HepG2 (cell line): ENCODE measurements around the gene OCSTAMP. TPM values are rescaled to one million over a fixed set of nuclear protein-coding genes. Genes with fewer than 3 reads are reported as not detected.

Source experiments
- ATRX ChIP-seq: sonication (generic); formaldehyde crosslinking; IDR thresholded peaks from 2 replicates; pipeline ENCODE4 v1.4.0; 2020; ENCODE audit warnings: missing genetic modification reagents, borderline replicate concordance
- CAMTA2 ChIP-seq: sonication (generic); formaldehyde crosslinking; IDR thresholded peaks from 2 replicates; pipeline ENCODE4 v1.4.0; 2020; ENCODE audit warnings: mild to moderate bottlenecking, missing genetic modification reagents, borderline replicate concordance
- HDAC6 ChIP-seq: fragments of 200-600 bp; sonication (generic); IDR thresholded peaks from 2 replicates; pipeline ENCODE4 v1.7.0; 2017; ENCODE audit warnings: mild to moderate bottlenecking, antibody characterized with exemption, low read length, low read depth
- HMG20A ChIP-seq: IDR thresholded peaks from 2 replicates; pipeline ENCODE4 v1.6.1; 2016; ENCODE audit warnings: borderline replicate concordance
- IRX3 ChIP-seq: sonication (generic); formaldehyde crosslinking; IDR thresholded peaks from 2 replicates; pipeline ENCODE4 v1.8.1; 2023; ENCODE audit warnings: mild to moderate bottlenecking, low read depth, missing genetic modification reagents, borderline replicate concordance
- NFE2 ChIP-seq: sonication (generic); formaldehyde crosslinking; IDR thresholded peaks from 2 replicates; pipeline ENCODE4 v1.4.0; 2020; ENCODE audit warnings: missing genetic modification reagents
- PHF20 ChIP-seq: sonication (generic); formaldehyde crosslinking; IDR thresholded peaks from 2 replicates; pipeline ENCODE4 v1.5.0; 2020; ENCODE audit warnings: mild to moderate bottlenecking, missing genetic modification reagents
- PITX1 ChIP-seq: sonication (generic); formaldehyde crosslinking; IDR thresholded peaks from 2 replicates; pipeline ENCODE4 v1.5.1; 2020; ENCODE audit warnings: mild to moderate bottlenecking, missing genetic modification reagents
- SETDB1 ChIP-seq: sonication (generic); formaldehyde crosslinking; IDR thresholded peaks from 2 replicates; pipeline ENCODE4 v1.5.1; 2020; ENCODE audit warnings: missing genetic modification reagents, mild to moderate bottlenecking, borderline replicate concordance
- TEAD3 ChIP-seq: optimal IDR thresholded peaks from 2 replicates; pipeline ENCODE3; 2016; ENCODE audit warnings: borderline replicate concordance
- ZKSCAN5 ChIP-seq: sonication (generic); formaldehyde crosslinking; IDR thresholded peaks from 2 replicates; pipeline ENCODE4 v1.5.1; 2020; ENCODE audit warnings: mild to moderate bottlenecking, missing genetic modification reagents
- ZMYM4 ChIP-seq: sonication (generic); formaldehyde crosslinking; IDR thresholded peaks from 2 replicates; pipeline ENCODE4 v1.8.1; 2023; ENCODE audit warnings: mild to moderate bottlenecking, missing genetic modification reagents
- ZNF235 ChIP-seq: sonication (generic); formaldehyde crosslinking; IDR thresholded peaks from 2 replicates; pipeline ENCODE4 v1.8.1; 2023; ENCODE audit warnings: mild to moderate bottlenecking, missing genetic modification reagents, borderline replicate concordance
- ZNF335 ChIP-seq: sonication (generic); formaldehyde crosslinking; IDR thresholded peaks from 2 replicates; pipeline ENCODE4 v1.4.0; 2020; ENCODE audit warnings: missing genetic modification reagents
- ZNF501 ChIP-seq: sonication (generic); formaldehyde crosslinking; IDR thresholded peaks from 2 replicates; pipeline ENCODE4 v1.5.1; 2020; ENCODE audit warnings: mild to moderate bottlenecking, moderate library complexity, missing genetic modification reagents
- ZNF547 ChIP-seq: sonication (generic); formaldehyde crosslinking; IDR thresholded peaks from 2 replicates; pipeline ENCODE4 v1.5.1; 2020; ENCODE audit warnings: mild to moderate bottlenecking, missing genetic modification reagents
- ZNF737 ChIP-seq: sonication (generic); formaldehyde crosslinking; IDR thresholded peaks from 2 replicates; pipeline ENCODE4 v1.5.0; 2020; ENCODE audit warnings: missing genetic modification reagents, mild to moderate bottlenecking, borderline replicate concordance
- ZNF768 ChIP-seq: sonication (generic); formaldehyde crosslinking; IDR thresholded peaks from 2 replicates; pipeline ENCODE4 v1.4.0; 2020; ENCODE audit warnings: missing genetic modification reagents
- polyA plus RNA-seq, 8 experiments: library from polyadenylated mRNA; depleted of rRNA in 3 of 8; stranded (reverse) in 7 of 8; unstranded in 1 of 8; fragments of >200 nt; fragmentation: Illumina TruSeq in 4 of 8; extraction: Trizol in 4 of 8; gene quantifications; 2 replicates each; pipeline versions ENCODE4 v1.2.1 to v1.2.3, GENCODE V29; 2011 to 2016; ENCODE audit warnings: low read depth in 4 of 8, missing spikeins in 1 of 8, mixed read lengths in 1 of 8; ENCODE audit not compliant: insufficient read depth in 1 of 8
- total RNA-seq, 5 experiments: library from RNA; depleted of rRNA; stranded (reverse); fragments of >200 nt; fragmentation: Illumina TruSeq; extraction: Trizol; gene quantifications; 2 replicates each; pipeline ENCODE4 v1.2.3, GENCODE V29; 2016; ENCODE audit warnings: low read depth in 1 of 5
- TF ChIP-seq, protein P1 (sequence below), 2 experiments: IDR thresholded peaks; 2 replicates each; pipeline ENCODE4 v1.6.1; 2011 to 2012; ENCODE audit warnings: low read length in 2 of 2, borderline replicate concordance in 1 of 2, low read depth in 1 of 2, mild to moderate bottlenecking in 1 of 2, moderate library complexity in 1 of 2
- TF ChIP-seq, protein P2 (sequence below): sonication (generic); formaldehyde crosslinking; IDR thresholded peaks from 2 replicates; pipeline ENCODE4 v1.5.0; 2020; ENCODE audit warnings: mild to moderate bottlenecking, missing genetic modification reagents
- TF ChIP-seq, protein P3 (sequence below): sonication (generic); formaldehyde crosslinking; IDR thresholded peaks from 2 replicates; pipeline ENCODE4 v1.8.0; 2022; ENCODE audit warnings: missing genetic modification reagents, mild to moderate bottlenecking, borderline replicate concordance
- TF ChIP-seq, protein P4 (sequence below): sonication (generic); formaldehyde crosslinking; IDR thresholded peaks from 2 replicates; pipeline ENCODE4 v1.8.0; 2022; ENCODE audit warnings: missing genetic modification reagents, low read depth, mild to moderate bottlenecking, borderline replicate concordance

Gene OCSTAMP
- total and polyA plus RNA-seq, 2 of the 13 experiments (the other 11 are each of a cell fraction or from before 2014, with no cell fraction given) = not detected

DNA sequence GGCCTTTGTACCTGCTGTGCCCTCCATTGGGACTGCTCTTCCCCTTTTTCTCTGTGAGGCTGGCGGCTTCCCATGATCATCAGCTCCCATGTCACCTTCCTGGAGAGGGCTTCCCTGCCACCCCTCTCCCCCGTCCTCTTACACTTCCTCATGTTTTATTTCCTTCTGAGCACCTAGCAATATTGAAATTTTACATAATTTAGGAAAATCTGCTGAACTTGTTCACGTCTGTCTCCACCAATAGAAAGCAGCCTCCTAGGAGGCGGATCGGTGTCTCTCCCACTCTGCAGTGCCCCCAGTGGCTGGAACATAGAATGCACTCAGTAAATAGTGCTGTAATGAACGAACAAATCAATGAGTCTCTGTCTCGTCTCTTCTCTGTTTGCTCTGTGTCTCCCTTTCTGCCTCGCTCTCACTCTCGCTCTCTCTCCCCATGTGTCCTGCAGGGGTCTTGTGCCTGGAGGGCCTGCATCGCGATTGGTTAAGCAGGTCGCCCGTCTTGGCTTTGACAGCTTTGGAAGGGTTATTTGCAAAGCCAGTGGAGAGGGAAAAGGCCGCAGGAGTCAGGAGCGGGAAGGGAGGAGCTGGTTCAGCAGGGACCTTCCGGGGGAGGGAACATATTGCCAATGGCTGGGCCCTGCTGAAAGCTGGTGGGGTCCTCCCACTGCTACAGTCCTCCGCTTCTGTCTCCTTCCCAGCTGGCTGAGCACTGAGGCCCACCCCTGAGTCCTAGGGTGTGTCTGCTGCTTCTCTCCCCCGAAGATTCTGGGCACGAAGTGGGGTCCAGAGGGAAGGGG lies 12.1 kb upstream of the OCSTAMP start (continued):
- TF ChIP-seq, protein P1, sequence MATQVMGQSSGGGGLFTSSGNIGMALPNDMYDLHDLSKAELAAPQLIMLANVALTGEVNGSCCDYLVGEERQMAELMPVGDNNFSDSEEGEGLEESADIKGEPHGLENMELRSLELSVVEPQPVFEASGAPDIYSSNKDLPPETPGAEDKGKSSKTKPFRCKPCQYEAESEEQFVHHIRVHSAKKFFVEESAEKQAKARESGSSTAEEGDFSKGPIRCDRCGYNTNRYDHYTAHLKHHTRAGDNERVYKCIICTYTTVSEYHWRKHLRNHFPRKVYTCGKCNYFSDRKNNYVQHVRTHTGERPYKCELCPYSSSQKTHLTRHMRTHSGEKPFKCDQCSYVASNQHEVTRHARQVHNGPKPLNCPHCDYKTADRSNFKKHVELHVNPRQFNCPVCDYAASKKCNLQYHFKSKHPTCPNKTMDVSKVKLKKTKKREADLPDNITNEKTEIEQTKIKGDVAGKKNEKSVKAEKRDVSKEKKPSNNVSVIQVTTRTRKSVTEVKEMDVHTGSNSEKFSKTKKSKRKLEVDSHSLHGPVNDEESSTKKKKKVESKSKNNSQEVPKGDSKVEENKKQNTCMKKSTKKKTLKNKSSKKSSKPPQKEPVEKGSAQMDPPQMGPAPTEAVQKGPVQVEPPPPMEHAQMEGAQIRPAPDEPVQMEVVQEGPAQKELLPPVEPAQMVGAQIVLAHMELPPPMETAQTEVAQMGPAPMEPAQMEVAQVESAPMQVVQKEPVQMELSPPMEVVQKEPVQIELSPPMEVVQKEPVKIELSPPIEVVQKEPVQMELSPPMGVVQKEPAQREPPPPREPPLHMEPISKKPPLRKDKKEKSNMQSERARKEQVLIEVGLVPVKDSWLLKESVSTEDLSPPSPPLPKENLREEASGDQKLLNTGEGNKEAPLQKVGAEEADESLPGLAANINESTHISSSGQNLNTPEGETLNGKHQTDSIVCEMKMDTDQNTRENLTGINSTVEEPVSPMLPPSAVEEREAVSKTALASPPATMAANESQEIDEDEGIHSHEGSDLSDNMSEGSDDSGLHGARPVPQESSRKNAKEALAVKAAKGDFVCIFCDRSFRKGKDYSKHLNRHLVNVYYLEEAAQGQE (IDR thresholded peaks at IDR 0.05; ENCODE audit: borderline replicate concordance in 1 of 2, low read depth in 1 of 2, low read length in 2 of 2) = no peak
- TF ChIP-seq SETDB1 (CRISPR knock-in tag) (no peak), PITX1 (CRISPR knock-in tag) (peak; percentile 85; the same call in 1 of the 2 replicates), IRX3 (CRISPR knock-in tag) (no peak; the same call in 1 of the 2 replicates), HMG20A (no peak), ZNF235 (CRISPR knock-in tag) (no peak), NFE2 (CRISPR knock-in tag) (no peak), ZNF501 (CRISPR knock-in tag) (peak; percentile 68), ZNF737 (CRISPR knock-in tag) (no peak), ZNF768 (CRISPR knock-in tag) (no peak; the same call in 1 of the 2 replicates), PHF20 (CRISPR knock-in tag) (no peak), ZKSCAN5 (no peak), ATRX (CRISPR knock-in tag) (no peak), ZNF547 (CRISPR knock-in tag) (peak; percentile 69; the same call in 1 of the 2 replicates), HDAC6 (no peak), CAMTA2 (no peak; the same call in 1 of the 2 replicates), TEAD3 (peak; percentile 83), ZNF335 (CRISPR knock-in tag) (no peak), ZMYM4 (CRISPR knock-in tag) (peak; percentile 96)
- TF ChIP-seq, protein P2, sequence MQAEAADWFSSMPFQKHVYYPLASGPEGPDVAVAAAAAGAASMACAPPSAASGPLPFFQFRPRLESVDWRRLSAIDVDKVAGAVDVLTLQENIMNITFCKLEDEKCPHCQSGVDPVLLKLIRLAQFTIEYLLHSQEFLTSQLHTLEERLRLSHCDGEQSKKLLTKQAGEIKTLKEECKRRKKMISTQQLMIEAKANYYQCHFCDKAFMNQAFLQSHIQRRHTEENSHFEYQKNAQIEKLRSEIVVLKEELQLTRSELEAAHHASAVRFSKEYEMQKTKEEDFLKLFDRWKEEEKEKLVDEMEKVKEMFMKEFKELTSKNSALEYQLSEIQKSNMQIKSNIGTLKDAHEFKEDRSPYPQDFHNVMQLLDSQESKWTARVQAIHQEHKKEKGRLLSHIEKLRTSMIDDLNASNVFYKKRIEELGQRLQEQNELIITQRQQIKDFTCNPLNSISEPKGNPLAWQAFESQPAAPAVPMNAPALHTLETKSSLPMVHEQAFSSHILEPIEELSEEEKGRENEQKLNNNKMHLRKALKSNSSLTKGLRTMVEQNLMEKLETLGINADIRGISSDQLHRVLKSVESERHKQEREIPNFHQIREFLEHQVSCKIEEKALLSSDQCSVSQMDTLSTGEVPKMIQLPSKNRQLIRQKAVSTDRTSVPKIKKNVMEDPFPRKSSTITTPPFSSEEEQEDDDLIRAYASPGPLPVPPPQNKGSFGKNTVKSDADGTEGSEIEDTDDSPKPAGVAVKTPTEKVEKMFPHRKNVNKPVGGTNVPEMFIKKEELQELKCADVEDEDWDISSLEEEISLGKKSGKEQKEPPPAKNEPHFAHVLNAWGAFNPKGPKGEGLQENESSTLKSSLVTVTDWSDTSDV = no peak
- TF ChIP-seq, protein P3, sequence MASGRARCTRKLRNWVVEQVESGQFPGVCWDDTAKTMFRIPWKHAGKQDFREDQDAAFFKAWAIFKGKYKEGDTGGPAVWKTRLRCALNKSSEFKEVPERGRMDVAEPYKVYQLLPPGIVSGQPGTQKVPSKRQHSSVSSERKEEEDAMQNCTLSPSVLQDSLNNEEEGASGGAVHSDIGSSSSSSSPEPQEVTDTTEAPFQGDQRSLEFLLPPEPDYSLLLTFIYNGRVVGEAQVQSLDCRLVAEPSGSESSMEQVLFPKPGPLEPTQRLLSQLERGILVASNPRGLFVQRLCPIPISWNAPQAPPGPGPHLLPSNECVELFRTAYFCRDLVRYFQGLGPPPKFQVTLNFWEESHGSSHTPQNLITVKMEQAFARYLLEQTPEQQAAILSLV = no peak; the same call in 1 of the 2 replicates
- TF ChIP-seq, protein P4, sequence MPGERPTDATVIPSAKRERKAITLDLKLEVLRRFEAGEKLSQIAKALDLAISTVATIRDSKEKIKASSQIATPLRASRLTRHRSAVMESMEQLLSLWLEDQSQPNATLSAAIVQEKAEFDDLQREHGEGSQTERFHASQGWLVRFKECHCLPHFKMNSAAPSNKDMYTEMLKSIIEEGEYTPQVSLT (CRISPR knock-in tag) = no peak
